Memory B cell (primary cell): ENCODE results near the gene GPR161.
"Not testable (repeated sequence)": the region's sequence is repeated elsewhere in the genome, so short reads cannot be mapped to it uniquely, and the experiment has no call there.

Experiments
- ATAC-seq: fragments of 150-1000 bp; cut with Tn5 transposase; 2 replicates; pipeline ENCODE4 v1.10.0; 2021; ENCODE audit warnings: low read depth, mild to moderate bottlenecking, moderate library complexity
- DNase-seq, 2 donors: peaks; one replicate each; pipeline ENCODE4 v3.0.0; 2022; ENCODE audit warnings: low spot score in 2 of 2
- H3K27ac Mint-ChIP-seq: one replicate; pipeline ENCODE4 v1.8.0; 2022; ENCODE audit warnings: mild to moderate bottlenecking, moderate library complexity, mixed read lengths
- H3K27me3 Mint-ChIP-seq: one replicate; pipeline ENCODE4 v1.8.0; 2022; ENCODE audit warnings: mixed read lengths
- H3K36me3 Mint-ChIP-seq: one replicate; pipeline ENCODE4 v1.8.0; 2022; ENCODE audit warnings: mild to moderate bottlenecking, mixed read lengths
- H3K4me1 Mint-ChIP-seq: one replicate; pipeline ENCODE4 v1.8.0; 2022; ENCODE audit warnings: mixed read lengths
- H3K4me3 Mint-ChIP-seq: one replicate; pipeline ENCODE4 v1.8.0; 2022; ENCODE audit warnings: mild to moderate bottlenecking, moderate library complexity, mixed read lengths
- H3K9me3 Mint-ChIP-seq: one replicate; pipeline ENCODE4 v1.8.0; 2022; ENCODE audit warnings: mixed read lengths

The GPR161 gene

DNA sequence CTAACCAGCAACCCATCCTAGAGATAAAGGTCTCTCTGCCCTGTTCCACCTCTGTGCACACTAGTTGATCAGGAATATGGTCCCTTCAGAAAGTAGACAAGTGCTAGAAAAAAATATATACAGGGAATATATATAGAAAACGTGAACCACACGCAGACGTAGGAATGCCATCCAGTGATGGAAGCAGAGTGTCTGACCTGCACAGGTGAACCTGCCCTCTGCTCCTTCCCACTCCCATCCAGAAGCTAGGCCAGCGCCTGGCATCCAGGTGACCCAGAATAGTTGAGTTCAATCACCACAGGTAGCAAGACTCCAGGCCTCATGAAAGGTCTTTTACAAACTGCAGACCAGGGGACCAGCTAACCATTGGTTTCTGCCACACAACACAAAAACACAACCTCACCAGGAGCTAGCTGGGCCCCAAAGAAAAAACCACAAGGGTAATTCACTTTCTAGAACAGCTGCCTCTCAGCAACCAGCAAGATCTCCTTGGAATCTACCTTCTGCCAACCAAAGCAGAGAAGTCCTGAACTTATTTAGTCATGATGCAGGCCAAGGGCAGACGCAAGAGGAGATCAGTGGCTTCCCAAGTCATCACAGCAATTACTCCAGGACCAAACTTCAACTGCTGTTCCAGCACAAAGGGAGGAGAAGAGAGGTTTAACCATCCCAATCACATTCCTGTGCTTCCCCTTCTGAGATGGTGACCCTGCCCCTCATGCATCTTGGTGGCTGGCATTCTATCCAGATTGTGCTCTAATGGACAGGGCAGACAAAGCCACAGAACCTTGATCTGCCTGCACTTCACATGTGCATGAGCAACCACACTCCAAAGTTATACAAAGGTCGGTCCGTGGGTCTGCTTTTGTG is 53.0 kb downstream of the GPR161 start:
- DNase-seq (no peak), ATAC-seq (no peak)
- H3K36me3 Mint-ChIP-seq, result no peaks in the 10 kb centered on the region
- H3K9me3 Mint-ChIP-seq, result no peaks in the 10 kb centered on the region
- H3K4me1 Mint-ChIP-seq, result peaks cover 2% of the 10 kb centered on the region
- no peak overlapping the region for H3K27ac Mint-ChIP-seq
- H3K27me3 Mint-ChIP-seq, result no peaks in the 10 kb centered on the region
- H3K4me3 Mint-ChIP-seq, result no peak overlapping the region

DNA sequence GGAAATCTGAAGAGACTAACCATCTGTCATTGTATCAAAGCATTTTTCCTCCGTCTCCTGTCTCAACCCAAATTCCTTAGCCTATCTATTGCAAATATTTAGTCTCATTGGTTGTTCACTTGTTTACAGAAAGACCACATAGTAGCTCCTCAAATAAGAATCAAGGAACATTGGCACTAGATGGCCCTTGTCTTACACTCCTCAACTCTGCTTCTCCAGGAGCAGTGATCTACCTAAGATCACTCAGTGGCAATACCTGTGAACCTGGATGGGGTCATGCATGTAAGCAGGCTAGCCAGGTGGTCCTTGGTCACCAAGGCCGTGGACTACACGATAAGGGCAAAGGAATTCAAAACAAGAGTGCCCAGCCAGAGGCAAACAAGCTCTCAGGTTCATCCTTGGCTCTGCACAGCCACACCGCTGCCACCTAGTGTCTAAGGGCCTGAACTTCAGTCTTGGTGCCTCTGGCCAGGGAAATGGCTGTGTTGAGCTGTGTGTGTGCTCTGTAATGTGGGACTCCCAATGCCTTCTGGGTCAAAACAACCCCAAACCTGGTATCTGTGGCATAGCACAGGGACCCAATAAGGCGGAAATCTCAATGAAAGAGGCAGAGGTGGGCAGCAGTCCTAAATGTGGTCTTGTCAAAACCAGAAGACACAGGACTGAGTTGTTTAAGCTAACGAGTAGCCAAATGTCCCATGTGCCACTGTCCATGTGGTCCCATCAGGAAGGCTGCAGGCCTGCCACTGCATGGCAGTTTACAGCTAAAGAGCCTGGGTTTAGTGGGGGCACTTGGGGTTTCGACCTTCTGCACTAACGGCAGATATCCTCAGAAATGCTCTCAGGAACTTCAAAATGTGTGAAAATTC is 54.5 kb downstream of the GPR161 start:
- H3K27ac Mint-ChIP-seq, result no peak overlapping the region
- DNase-seq (peak; percentile 48 to 56), ATAC-seq (peak; percentile 84)
- H3K4me1 Mint-ChIP-seq, result peaks cover 2% of the 10 kb centered on the region
- H3K4me3 Mint-ChIP-seq, result no peak overlapping the region
- no peaks in the 10 kb centered on the region for H3K9me3 Mint-ChIP-seq
- no peaks in the 10 kb centered on the region for H3K27me3 Mint-ChIP-seq
- H3K36me3 Mint-ChIP-seq, result no peaks in the 10 kb centered on the region

DNA sequence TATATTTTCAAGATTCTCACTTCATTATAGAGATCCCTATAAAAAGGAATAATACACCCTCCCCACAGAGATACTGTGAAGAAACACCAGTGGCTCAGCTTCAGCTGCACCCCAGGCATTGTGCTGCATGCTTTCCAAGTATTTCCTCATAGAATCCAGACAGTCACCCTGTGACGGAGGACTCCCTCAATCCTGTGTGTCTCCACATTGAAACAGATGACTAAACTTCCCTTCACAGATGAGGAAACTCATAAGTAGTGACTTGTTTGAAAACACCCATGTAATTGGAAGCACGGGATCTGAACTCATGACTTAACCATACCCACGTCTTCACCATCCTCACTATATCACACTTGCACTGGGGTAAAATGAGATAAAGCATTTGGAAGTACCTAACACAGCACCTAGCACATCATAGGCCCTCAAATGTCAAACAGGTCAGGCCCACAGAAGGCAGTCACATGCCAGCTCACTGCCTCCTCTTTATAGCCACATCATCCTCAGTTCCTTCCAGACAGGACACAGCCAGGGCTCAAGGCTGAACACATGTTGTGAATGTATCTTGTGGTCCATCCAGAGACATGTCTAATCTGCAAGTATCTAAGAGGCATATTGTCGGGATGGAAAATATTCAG is 55.2 kb downstream of the GPR161 start:
- H3K27me3 Mint-ChIP-seq, result no peaks in the 10 kb centered on the region
- H3K27ac Mint-ChIP-seq, result no peak overlapping the region
- H3K9me3 Mint-ChIP-seq, result no peaks in the 10 kb centered on the region
- DNase-seq (no peak), ATAC-seq (no peak)
- H3K36me3 Mint-ChIP-seq, result peaks cover 4% of the 10 kb centered on the region
- peaks cover 2% of the 10 kb centered on the region for H3K4me1 Mint-ChIP-seq
- H3K4me3 Mint-ChIP-seq, result no peak overlapping the region

DNA sequence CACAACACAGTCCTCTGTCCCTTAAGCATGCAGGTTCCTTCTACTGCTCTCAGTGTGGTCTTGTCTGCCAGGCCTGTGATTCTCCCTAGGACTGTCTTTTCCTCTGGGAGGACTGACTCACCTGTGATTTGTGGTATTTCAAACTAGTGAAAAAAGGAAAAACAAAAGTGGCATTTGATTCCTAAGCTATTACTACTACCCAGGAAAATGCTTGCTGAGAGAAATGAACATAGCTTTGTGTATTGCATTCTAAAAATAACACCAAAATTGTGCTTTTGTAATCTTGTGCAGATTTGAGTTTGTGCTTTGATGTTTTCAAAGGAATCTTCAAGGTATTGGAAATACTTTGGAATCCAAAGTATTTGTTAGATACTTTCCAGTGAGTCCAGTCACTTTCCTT is 57.0 kb downstream of the GPR161 start:
- H3K9me3 Mint-ChIP-seq, result no peaks in the 10 kb centered on the region
- ATAC-seq (no peak), DNase-seq (no peak)
- H3K4me1 Mint-ChIP-seq, result peaks cover 1% of the 10 kb centered on the region
- no peaks in the 10 kb centered on the region for H3K27me3 Mint-ChIP-seq
- peaks cover 12% of the 10 kb centered on the region for H3K36me3 Mint-ChIP-seq
- H3K27ac Mint-ChIP-seq, result peak overlapping the region; percentile 3
- no peak overlapping the region for H3K4me3 Mint-ChIP-seq

DNA sequence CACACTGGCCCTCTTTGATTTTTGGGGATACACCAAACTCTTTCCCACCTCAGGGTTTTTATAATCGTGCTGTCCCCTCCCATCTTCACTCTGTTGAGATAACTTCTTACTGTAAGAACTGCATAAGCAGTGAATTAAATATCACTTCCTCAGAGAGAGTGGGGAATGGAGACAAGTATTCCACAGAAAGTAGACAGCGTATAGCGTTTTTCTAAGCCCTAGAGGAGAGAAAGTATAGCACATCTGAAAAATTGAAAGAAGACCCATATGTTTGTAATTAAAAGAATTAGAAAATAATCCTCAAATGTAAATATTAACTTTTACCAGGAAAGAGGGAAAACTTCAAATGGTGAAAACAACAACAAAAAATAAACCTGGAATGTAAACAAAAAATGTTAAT is 67.3 kb downstream of the GPR161 start:
- Mint-ChIP-seq H3K4me3 (no peak overlapping the region), H3K9me3 (no peaks in the 10 kb centered on the region), H3K36me3 (peaks cover 32% of the 10 kb centered on the region), H3K27me3 (no peaks in the 10 kb centered on the region), H3K27ac (no peak overlapping the region), H3K4me1 (no peaks in the 10 kb centered on the region)
- no peak for DNase-seq
- no peak for ATAC-seq

DNA sequence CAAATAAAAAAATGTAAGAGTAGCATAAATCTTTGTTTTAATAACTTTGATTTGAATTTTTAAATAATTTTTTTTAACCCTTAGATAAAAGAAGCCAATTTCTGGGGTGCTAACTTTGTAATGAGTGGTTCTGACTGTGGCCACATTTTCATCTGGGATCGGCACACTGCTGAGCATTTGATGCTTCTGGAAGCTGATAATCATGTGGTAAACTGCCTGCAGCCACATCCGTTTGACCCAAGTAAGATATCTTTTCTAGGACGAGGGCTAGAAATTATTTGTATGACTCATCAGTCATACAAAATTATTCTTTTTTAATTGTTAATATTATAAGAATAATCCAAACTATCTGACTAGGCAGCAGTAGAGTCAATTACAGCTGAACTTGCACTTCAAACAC is 71.2 kb downstream of the GPR161 start:
- Mint-ChIP-seq H3K27me3 (no peaks in the 10 kb centered on the region), H3K36me3 (peaks cover 22% of the 10 kb centered on the region), H3K27ac (no peak overlapping the region), H3K4me1 (no peaks in the 10 kb centered on the region), H3K4me3 (no peak overlapping the region), H3K9me3 (no peaks in the 10 kb centered on the region)
- DNase-seq, result no peak
- no peak for ATAC-seq

DNA sequence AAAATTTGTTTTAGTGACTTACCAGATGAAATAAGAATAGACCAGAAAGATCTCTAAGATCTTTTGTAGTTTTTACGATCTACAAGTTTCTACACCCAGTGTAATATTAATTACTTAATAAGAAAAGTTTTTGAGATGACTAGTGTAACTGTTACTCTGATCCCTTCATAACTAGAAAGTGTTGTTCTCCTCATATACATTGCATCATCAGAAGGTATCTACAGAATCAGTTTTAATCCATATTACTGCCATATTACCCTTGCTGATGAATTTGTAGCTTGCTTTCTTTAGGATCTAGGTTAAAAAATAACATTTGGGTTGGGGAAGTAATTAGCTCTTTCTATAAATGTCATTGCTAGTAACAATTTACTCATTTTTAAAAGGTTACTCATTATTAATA is 72.5 kb downstream of the GPR161 start:
- Mint-ChIP-seq H3K4me3 (no peak overlapping the region), H3K36me3 (peaks cover 22% of the 10 kb centered on the region), H3K9me3 (no peaks in the 10 kb centered on the region), H3K4me1 (no peaks in the 10 kb centered on the region), H3K27me3 (no peaks in the 10 kb centered on the region), H3K27ac (no peak overlapping the region)
- DNase-seq (no peak), ATAC-seq (no peak)

DNA sequence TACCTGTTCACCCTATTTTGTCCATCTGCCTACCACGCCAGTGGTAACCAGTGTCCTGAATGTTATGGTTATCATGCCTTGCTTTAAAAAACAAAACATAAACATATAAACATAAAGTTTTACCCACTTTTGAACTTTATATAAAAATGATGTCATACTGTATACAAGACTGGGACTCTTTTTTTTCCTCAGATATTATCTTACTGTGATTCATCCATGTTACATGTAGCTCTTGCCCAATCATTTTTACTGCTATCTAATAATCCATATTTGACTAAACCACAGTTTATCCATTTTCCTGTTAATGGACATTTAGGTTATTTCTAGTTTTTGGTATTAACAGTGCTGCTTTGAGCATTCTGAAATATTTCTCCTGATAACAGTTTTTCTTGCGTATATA is 78.8 kb downstream of the GPR161 start:
- H3K36me3 Mint-ChIP-seq, result peaks cover 5% of the 10 kb centered on the region
- no peaks in the 10 kb centered on the region for H3K27me3 Mint-ChIP-seq
- peaks cover 1% of the 10 kb centered on the region for H3K4me1 Mint-ChIP-seq
- no peak overlapping the region for H3K4me3 Mint-ChIP-seq
- no peak overlapping the region for H3K27ac Mint-ChIP-seq
- no peaks in the 10 kb centered on the region for H3K9me3 Mint-ChIP-seq
- ATAC-seq (no peak), DNase-seq (no peak)

DNA sequence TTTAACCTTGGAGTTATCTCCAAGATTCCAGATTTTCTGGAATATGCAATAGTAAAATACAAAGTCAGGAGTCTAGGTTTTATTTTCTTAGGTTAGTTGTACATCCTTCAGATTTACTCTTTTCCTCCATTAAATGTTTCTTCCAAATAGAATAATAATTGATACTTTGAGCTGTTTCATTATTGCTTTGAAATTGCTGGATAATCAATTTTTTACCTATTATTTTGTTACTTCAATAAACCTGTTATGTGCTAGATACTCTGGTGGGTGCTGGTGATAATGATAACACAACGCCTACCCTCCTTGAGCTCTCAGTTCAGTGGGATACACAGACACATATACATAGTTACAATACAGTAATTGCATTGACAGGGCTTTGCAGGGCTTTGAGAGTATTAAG is 79.4 kb downstream of the GPR161 start:
- H3K4me3 Mint-ChIP-seq, result no peak overlapping the region
- no peak for ATAC-seq
- DNase-seq, result no peak
- peaks cover 5% of the 10 kb centered on the region for H3K4me1 Mint-ChIP-seq
- no peak overlapping the region for H3K27ac Mint-ChIP-seq
- H3K27me3 Mint-ChIP-seq, result no peaks in the 10 kb centered on the region
- H3K36me3 Mint-ChIP-seq, result peaks cover 5% of the 10 kb centered on the region
- no peaks in the 10 kb centered on the region for H3K9me3 Mint-ChIP-seq

DNA sequence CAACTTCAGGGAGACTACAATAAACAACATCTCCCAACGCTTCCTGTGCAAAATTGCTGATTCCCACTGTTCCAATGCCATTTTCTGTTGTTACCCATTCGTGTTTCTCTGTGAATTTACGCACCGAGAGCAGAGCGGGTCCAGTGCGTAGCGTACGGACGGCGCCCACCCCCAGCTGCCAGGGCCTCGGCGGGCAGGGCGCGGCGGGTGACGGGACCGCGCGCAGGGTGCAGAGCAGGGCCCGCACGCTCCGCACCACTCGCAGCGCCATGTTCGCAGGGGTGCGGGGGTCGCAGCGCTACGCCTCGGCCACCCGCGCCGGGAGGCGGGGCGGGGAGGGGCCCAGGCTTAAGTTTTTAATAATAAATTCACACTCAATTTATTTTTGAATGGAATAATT is 80.6 kb downstream of the GPR161 start:
- not testable (repeated sequence) for H3K4me3 Mint-ChIP-seq, ATAC-seq, H3K36me3 Mint-ChIP-seq, H3K27me3 Mint-ChIP-seq, H3K27ac Mint-ChIP-seq, H3K4me1 Mint-ChIP-seq, H3K9me3 Mint-ChIP-seq, DNase-seq

DNA sequence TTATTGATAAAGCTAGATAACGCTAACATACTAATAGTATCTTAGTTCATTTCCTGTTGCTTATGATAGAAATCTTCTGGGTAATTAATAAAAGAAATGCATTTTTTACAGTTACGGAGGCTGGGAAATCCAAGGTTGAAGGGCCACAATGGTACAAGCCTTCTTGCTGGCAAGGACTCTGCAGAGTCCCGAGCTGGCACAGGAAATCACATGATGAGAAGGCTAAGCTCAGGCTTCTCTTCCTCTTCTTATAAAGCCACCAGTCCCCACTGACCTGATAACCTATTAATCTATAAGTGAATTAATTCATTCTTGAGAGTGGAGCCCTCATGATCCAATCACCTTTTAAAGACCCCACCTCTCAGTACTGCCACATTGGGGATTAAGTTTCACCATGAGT is 82.6 kb downstream of the GPR161 start:
- ATAC-seq (no peak), DNase-seq (no peak)
- no peaks in the 10 kb centered on the region for H3K9me3 Mint-ChIP-seq
- no peak overlapping the region for H3K27ac Mint-ChIP-seq
- H3K36me3 Mint-ChIP-seq, result peaks cover 1% of the 10 kb centered on the region
- H3K4me3 Mint-ChIP-seq, result no peak overlapping the region
- no peaks in the 10 kb centered on the region for H3K27me3 Mint-ChIP-seq
- H3K4me1 Mint-ChIP-seq, result peaks cover 5% of the 10 kb centered on the region

DNA sequence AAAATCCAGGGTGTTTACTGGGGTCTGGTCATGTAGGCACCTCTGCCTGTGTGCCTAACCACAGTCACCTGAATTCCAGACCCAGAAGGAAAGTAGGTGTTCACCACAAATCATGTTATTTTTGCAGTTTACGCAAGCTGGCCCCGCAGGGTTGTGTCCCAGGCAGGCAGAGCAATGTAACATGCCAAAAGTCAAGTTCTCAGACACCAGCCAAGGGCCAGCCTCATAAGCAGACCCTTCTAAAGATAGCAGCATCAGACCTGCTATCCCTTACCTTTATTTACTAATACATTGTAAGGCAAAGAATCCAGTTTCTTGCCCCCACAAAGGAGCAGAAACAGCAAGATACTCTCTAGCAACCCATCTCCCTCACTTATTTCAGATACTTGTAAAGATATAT is 83.0 kb downstream of the GPR161 start:
- DNase-seq (no peak), ATAC-seq (no peak)
- Mint-ChIP-seq H3K9me3 (no peaks in the 10 kb centered on the region), H3K27me3 (no peaks in the 10 kb centered on the region), H3K36me3 (peaks cover 1% of the 10 kb centered on the region), H3K27ac (peak overlapping the region; percentile 52), H3K4me3 (no peak overlapping the region), H3K4me1 (peaks cover 5% of the 10 kb centered on the region)

DNA sequence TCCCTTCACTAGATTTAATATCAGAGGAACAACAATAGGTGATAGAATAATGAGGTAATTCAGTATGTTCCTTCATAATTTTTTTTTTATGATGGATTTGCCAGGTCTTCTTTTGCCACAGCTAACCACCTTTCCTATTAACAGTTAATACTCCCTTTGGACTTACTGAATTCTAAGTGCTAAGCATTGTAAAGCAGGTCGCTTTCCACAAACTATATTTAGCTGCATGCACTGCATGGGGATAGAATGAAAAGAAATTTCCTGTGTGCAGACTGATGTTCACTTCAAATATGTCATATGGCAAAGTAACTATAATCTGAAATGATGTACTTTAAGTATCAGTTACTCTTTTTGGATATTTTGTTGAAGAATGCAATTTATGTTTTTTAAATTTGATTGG is 85.8 kb downstream of the GPR161 start:
- H3K9me3 Mint-ChIP-seq, result no peaks in the 10 kb centered on the region
- ATAC-seq, result no peak

DNA sequence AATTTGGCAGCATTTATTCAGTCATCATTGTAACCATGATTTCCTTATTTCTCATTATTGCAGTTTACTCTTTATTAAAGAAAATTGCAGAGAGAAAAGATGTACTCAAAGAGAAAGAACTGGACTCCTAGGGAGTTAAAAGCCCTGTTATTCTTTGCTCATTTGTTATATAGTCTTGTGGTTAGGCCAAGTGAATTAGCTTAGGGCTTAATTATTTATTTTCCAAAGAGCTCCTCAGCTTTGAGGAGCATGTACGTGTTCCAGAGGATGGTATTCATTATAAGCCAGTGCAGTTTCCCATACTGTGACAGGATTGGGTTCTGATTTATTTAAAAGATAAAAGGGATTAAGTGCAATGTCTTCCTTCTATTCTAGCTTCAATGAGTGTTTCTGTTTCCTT is 86.4 kb downstream of the GPR161 start:
- Mint-ChIP-seq H3K27me3 (no peaks in the 10 kb centered on the region), H3K27ac (no peak overlapping the region)
- no peak for ATAC-seq

More for the DNA sequence above, 85.8 kb downstream of the GPR161 start:
- no peaks in the 10 kb centered on the region for H3K27me3 Mint-ChIP-seq
- DNase-seq, result no peak
- H3K4me1 Mint-ChIP-seq, result peaks cover 5% of the 10 kb centered on the region
- H3K27ac Mint-ChIP-seq, result no peak overlapping the region
- H3K36me3 Mint-ChIP-seq, result peaks cover 4% of the 10 kb centered on the region
- no peak overlapping the region for H3K4me3 Mint-ChIP-seq

More for the DNA sequence above, 86.4 kb downstream of the GPR161 start:
- Mint-ChIP-seq H3K4me1 (peaks cover 5% of the 10 kb centered on the region), H3K9me3 (no peaks in the 10 kb centered on the region), H3K36me3 (peaks cover 6% of the 10 kb centered on the region), H3K4me3 (no peak overlapping the region)
- no peak for DNase-seq
